NCI-H2029 treated with DMSO at 0.1 percent for 48 hours (cell line): ENCODE measurements around the gene TMEM132C.
"Not testable (repeated sequence)": the region's sequence is repeated elsewhere in the genome, so short reads cannot be mapped to it uniquely, and the experiment has no call there.

Experiments
- DNase-seq: peaks from one replicate; lab custom pipeline; 2025; lab: John Stamatoyannopoulos, UW

Gene TMEM132C

DNA sequence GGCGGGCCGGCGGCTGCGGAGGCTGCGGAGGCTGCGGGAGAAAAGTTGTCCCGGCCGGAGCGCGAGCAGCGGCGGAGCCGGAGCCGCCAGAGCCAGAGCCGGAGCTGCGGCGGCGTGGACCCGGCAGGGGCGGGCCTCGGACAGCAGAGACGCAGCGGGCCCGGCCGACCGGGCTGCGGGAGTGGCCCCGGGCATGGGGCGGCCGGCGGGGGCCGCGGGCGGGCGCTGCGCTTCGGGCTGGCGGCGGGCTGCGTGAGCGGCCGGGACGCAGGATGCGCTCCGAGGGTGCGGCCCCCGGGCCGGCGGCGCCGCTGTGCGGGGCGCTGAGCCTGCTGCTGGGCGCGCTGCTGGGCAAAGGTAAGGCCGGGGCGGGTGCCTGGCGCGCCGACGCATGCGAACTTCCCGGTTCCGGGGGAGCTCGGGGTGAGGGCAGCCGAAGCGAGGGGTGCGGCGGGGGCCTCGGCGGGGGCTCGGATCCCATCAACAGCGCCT lies at the start of gene TMEM132C:
Gene TMEM132C, plus strand, starts transcription at position 40 of the 492 bp plus-strand sequence. Its CDS starts 233 bp downstream, at position 273.
- DNase-seq = no peak

DNA sequence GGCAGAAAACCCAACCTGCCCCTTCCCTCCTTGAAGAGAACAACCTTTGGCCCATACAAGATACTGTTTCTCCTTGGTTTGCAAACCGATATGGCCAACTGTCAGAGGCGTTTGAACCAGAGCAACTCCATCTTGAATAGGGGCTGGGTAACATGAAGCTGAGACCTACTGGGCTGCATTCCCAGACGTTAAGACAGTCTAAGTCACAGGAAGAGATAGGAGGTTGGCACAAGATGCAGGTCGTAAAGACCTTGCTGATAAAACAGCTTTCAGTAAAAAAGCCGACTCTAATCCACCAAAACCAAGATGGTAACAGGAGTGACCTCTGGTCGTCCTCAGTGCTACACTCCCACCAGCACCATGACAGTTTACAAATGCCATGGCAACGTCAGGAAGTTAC lies 42.7 kb upstream of the TMEM132C start:
- no peak for DNase-seq

DNA sequence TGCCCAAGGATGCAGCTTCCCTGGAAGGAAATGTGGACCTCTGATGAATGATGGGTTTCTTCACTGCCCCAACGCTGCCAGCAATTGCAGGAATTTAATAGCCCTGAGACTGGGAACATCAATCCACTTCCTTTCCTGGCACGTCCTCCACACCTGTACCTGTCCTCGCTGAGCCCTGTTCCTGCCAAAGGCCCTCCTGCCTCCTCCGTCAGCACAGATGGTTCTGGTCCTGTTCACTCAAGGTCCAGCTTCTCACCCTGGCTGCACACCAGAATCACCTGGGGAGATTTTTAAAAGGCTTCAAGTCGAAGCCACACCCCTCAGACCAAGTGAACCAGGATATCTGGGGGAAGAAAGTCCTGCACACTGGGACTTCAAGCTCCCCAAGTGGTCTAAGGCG lies 38.4 kb upstream of the TMEM132C start:
- DNase-seq = no peak

DNA sequence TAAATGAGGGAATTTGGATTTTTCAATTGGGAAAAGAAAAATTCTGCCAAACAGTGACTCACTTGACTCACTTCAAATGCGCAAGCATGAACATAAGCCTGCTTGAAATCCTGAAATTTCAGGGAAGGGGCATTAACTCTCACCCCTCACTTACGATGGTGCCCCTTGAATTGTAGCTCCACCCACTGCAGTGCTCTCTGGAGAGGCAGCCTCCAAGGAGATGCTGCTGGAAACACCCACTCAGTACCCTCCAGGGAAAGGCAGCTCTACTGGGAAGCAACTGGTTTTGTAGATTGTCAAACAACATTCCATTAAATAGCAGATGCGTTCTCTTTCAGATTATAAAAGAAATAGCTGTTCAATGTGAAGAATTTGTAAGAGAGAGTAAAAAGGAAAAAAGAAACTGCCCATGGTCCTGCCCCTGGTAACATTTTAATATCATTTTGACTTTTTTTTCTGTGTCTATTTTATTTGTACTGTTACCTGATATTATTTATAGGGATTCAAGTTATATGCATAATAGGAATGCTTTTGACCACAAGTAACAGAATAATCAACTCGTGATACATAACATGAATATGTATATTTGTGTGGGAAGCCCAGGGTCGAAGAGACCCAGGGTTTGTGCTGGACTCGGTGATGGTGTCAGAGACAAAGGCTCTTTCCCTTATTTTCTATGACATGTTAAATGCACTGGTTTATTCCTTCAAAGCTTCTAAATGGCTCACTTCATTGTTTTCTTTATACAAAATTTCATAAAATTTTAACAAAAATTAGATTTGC lies 31.1 kb upstream of the TMEM132C start:
- DNase-seq = no peak

DNA sequence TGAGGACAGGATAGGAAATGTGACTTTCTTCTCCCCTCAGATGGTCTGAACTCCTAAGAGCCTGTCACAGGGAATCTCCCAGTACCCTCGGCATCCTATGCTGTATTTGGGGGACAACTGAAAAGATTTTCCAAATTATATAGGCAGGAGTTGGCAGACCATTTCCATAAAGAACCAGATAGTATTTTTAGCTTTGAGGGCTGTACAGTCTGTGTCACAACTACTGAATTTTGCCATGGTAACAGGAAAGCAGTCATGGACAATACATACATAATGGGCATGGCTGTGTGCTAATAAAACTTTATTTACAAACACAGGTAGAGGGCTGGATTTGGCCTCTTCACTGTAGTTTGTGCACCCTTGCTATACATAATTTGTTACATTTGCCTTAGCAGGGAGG lies 30.4 kb upstream of the TMEM132C start:
- no peak for DNase-seq

DNA sequence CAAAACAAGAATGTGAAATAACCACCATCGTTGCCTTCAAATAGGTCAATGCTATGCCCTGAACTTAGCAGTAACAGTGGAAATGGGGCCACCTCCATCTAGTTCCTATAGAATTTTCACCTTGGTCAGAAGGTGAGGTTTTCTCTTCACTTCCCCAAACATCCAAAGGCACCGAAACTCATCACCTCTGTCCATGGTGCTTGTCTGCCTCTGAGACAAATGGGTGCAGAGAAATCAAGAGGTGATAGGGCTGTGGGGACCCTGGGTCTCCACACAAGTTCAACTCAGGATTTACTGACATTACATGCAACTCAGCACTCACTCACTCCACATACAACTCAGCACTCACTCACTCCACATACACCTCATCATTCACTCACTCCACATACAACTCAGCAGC lies 26.2 kb upstream of the TMEM132C start:
- DNase-seq = no peak

DNA sequence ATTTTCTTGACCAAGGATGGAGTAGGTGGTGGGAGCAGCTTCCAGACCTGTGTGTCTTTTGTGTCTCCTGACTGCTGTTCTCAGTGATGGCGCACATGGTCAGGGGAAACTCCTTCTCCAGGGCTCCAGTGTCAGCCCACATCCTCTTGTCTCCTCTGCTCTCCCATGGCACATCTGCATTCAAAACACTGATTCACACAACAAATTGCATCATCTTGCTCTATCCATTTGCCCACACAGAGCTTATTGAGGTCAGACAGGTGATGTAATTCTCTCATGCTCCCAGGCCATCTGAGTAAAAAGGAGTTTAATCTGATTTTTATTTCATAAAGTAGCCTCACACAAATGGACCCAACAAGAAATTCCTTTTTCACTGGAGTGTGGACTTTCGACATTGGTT lies 21.8 kb upstream of the TMEM132C start:
- DNase-seq = no peak

DNA sequence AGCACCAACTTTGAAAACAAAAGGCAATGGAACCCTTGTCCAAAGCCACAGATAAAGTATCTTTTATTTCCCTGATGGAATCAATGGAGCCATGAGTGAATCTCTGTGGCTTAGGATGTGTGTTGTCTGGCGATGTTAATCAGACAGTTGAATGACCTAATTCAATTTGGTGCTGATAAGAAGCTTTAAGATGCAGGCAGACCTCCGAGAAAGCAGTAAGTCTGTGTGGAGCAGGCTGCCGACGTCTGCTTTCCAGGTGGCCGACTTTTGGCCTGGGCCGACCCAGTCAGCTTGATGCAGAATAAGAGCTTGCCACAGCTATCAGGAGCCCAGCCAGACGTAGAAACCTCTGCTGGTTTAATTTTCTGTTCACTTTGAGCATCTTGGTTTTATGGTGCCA lies 21.1 kb upstream of the TMEM132C start:
- DNase-seq = no peak

DNA sequence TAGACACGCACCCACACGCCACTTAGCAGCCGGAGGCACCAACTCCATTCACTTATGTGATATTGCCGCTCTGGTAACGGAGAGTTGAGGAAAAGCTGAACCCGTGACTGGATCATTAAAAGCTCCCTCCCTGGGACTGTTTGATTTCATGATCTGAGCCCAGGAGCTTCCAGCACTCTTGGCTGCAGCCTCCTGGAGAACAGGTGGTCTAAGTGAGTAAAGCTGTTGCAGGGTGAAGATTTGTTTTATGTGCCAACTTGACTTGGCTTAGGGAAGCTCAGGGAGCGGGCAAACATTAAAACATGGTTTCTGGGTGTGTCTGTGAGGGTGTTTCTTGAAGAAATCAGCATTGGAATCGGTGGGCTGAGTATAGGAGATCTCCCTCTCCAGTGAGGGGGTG lies 16.9 kb upstream of the TMEM132C start:
- no peak for DNase-seq

DNA sequence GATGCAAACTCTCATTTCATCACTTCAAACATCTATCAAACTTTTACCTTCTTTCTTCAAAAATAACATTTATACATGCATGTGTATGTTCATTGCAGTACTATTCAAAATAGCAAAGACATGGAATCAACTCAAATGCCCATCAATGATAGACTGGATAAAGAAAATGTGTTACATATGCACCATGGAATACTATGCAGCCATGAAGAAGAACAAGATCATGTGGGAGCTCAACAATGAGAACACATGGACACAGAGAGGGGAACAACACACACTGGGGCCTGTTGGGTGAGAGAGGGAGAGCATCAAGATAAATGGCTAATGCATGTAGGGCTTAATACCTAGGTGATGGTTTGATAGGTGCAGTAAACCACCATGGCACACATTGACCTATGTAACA lies 13.1 kb upstream of the TMEM132C start:
- DNase-seq = not testable (repeated sequence)

DNA sequence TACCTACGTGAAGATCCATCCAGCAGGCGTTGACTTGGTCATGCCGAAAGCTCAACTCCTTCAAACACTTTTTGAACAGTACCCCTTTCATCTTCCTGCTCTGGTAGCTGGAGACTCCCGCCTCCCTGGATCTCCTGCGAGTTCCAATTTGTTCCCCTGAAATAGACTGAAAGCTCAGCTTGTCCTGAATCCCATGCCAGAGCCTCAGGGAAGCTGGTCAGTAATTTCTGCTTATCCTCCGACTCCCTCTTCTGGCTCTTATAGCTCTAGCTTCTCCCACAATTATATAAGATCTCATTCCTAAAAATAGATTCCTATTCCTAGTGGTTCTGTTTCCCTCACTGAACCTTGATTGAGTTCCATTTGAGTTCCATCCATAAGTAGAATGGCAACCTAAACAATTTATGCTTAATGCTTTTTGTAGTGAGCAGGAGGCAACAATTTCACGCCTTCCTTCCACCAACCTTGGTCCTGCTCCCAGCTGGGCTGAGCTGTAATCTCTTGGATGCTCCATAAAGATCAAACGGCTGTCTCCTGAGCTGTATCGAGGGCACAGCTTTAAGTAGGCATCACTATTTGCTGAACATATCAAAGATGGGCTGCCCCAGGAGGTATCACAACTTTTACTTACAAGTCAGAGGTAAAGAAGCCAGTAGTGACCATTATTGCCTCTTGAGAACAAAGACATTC lies 8.0 kb upstream of the TMEM132C start:
- no peak for DNase-seq

DNA sequence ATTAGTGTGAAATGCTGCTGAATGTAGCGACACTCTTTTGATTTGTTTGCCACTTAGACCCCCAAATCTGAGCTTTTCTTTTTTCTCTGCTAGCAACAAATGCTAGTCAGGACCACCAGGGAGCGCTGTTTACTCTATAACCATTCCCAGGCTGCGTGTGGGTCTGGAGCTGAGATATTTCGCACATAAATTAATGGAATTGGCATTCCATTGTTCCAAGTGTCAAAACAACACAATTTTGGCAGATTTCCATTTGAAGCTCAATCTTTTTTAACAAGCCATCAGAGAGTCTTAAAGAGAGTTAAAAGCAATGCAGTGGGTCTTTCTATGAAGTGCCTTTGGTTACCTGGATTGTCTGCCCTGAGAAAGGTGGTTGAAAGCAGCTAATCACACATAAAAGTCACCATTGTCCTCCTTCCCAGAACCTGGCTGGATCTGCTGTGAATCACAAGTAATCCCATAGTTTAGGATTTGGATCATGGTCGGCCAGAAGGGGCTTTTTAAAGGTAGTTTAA lies 7.4 kb upstream of the TMEM132C start:
- DNase-seq = peak; percentile 29

DNA sequence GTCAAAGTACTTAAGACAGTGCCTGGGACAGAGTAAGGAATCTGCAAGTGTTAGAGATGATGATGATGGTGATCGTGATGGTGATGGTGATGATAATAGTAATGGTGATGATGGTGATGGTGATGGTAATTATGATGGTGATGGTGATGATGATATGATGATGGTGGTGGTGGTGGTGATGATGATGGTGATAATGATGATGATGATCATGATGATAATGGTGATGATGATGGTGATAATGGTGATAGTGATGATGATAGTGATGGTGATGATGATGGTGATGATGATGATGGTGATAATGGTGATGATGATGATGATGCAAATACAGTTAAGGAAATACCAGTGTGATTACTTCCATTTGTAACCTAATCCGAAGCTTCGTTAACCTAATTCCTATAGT lies 5.2 kb upstream of the TMEM132C start:
- no peak for DNase-seq

DNA sequence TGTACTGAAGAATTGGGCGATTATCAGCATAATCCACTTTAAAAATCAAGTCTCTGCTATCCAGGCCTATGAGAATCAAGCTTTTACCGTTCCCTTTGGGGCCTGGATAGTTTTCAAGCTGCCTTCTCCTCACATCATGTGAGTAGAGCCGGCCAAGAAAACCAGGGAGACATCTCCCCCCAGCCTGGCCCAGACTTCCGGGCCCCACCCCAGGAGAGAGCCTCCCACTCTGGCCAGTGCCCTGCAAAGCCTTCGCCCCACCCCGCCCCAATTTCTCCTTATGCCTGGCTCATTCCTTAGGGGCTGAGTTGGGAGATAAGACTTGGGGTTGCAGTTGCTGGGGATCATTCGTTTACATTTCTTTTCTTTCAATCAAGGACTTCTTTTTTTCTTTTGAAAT lies 1.4 kb upstream of the TMEM132C start:
- DNase-seq = no peak

DNA sequence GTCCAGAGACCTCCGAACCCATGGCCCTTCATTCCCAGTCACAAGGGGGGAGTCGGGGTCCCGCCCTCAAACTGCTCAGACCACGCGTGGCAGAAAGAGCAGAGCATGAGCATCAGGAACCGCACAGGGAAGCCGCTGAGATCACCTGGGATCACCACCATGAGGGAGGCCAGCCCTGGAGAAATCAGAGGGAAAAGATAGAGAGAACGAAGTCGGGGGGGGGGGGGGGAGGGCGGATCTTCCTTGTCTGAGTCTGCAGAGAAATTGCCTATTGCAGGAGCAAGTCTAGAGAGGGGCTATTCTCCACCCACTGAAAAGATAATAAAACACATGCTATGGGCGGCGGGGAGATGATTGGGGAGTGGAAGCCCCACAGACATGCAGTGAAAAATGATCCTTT lies 884 bp upstream of the TMEM132C start:
- no peak for DNase-seq

DNA sequence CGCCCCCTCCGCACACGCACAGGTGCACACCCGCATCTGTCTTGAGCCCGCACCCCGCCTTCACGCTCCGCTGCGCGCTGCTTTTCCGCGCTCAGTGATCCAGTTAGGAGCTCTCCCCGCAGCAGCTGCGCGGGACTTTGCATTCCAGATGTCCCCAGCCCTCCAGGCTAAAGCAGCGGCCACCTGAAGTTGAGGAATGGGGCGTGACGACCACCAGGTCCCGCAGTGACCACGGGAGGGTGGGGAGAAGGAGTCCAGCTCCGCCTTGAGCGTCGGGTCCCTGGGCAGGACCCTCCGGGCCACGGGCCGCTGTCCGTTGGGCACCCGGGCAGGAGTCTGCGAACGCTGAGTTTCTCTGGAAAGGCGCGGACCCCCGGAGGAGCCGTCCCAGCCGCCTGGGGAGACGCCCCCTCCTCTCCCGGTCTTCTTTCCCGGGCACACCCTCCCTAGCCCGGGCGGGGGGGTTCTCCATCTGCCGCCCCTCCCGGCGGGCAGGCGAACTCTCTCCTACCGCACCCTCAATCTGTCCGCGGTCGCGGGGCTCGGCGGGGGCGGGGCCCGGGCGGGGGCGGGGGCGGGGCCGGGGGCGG lies 334 bp upstream of the TMEM132C start:
- no peak for DNase-seq

DNA sequence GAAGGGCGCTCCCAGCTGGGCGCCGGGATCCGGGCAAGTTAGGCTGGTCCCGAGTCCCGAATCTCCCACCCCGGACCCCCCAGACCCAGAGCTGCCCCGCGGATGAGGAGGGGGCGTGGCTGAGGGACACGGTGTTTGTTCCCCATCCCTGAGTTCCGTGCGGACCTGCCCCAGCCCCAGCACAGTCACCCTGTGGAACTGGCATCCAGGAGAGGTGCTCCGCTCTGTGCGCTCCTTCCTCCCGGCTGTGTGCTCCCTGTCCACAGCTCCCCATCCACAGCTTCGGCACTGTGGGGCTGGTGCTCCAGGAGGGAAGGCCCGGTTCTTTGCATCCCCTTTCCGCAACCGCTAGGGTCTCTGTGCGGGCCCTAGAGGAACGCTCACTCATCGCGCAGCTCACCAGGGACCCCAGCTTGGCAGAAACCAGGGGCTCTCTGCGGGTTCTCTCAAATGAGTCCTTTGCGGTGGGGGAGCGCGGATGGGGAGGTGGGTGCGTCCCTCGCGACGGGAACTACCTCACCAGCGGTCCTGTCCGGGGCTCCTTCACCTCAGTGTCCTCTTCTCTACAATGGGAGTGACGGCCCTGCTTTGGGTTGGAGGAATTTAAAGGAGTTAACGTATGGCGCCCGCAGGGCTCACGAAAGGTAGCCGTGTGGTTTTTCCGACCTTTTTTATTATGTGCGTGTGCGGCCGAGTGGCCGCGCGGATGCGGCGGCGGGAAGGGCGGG lies 845 bp downstream of the TMEM132C start:
- DNase-seq = no peak

DNA sequence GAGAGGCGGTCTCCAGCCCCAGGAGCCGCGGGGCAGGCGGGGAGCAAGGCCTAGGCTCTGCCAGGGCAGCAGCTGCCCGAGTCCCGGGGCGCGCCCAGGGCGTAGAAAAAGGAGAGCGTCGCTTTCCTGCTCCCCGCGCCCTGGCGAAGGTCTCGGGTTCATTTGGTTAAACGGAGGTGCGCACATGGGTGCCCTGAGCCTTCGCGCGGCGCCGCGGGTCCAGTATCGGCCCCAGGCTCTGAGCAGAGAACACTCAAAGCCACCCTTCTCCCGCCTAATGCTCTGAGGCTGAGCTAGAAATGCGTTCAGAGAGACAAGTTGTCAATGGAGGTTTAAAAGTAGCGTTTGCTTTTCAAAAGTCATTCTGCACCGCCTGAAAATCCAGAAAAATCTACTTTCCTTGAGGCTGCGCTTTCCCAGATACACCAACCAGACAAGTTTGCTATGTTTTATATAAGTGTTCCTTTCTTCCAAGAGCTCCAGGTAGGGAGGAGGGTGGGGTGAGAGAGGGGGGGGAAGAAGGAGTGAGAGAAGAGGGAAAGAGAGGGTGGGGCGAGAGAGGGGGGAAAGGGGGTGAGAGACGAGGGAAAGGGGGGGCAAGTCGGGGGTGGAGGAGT lies 1.5 kb downstream of the TMEM132C start:
- DNase-seq = no peak

DNA sequence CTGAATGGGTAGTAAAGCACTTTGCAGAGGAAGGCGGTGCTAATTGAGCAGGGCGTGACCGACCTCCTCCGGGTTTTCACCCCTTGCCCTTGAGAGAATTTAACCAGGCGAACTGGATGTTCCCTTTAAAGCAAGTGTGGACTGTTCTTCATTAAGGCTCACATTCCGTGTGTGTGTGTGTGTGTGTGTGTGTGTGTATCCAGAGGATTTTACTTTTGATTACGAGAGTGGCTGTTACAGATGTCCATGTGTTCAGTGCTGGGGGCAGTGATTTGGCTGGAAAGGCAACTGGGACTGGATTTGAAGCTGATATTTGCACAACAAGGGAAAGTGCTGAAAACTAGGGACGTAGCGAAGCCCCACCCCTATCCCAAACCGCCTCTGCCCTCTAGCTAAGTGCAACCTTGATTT lies 2.2 kb downstream of the TMEM132C start:
- no peak for DNase-seq

DNA sequence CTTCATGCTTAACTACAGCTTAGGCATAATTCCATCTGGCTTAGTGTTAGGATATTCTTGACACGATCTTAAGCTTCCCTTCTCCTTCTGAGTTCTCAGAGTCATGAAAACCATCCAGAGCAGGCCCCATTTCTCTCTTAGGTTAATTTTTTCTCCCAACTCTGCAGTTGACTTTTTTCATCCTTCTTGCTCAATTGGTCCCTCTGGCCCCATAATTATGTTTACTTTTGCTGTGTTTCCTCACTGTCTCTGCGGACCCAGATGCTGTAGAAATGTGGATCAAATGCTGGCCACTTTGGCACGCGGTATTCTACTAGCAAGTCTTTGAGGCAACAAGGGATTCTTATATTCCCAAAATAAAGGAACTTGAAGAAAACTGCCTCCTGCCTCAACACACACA lies 9.5 kb downstream of the TMEM132C start:
- DNase-seq = no peak

DNA sequence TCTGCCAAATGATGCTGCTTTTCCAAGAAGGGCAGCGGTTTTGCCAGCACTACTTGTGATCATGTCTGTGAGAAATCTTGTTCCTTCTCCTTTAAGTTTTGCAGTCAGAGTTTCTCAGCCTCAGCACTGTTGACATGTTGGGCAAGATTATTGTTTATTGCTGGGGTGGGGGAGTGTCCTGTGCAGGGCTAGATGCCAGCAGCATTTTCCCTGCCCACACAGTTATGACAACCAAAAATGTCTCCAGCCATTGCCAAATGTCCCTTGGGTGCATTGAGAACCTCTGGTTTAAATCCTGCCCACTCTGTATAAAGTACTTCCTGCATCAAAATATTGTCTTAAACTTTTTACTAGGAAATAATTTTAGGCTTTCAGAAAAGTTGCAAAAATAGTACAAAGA lies 20.0 kb downstream of the TMEM132C start:
- no peak for DNase-seq

DNA sequence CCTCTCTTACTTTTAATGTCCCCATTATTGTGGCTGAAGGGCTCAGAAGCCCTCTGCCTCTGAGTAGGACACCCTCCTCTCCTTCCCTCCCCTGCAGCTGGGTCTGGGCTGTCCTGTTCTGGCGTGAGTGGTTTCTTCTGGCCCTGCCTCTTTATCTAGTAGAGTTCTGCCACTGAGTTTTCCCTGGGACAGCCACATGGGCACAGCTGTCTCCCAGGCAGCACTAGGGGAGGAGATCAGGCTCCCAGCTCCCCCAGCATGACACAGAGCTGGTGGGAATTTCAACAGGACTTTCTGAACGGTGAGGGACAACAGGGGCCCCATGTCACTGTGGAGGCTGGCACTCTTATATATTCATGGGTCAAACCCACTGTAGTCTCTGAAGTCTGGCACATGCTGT lies 21.4 kb downstream of the TMEM132C start:
- DNase-seq = no peak
